Ishikawa (cell line): ENCODE data around the gene MYO7B.

ENCODE experiments used
- CEBPB ChIP-seq: IDR thresholded peaks from 2 replicates; pipeline ENCODE4 v1.6.1; 2012
- CREB1 ChIP-seq: IDR thresholded peaks from 2 replicates; pipeline ENCODE4 v1.6.1; 2012; ENCODE audit warnings: low read depth
- EGR1 ChIP-seq: IDR thresholded peaks from 2 replicates; pipeline ENCODE4 v1.6.1; 2012
- EP300 ChIP-seq: IDR thresholded peaks from 2 replicates; pipeline ENCODE4 v1.6.1; 2012; ENCODE audit warnings: borderline replicate concordance
- FOXM1 ChIP-seq: IDR thresholded peaks from 2 replicates; pipeline ENCODE4 v1.6.1; 2012; ENCODE audit warnings: low read depth, borderline replicate concordance
- MAX ChIP-seq: IDR thresholded peaks from 2 replicates; pipeline ENCODE4 v1.6.1; 2012
- NFIC ChIP-seq: IDR thresholded peaks from 2 replicates; pipeline ENCODE4 v1.6.1; 2012
- RAD21 ChIP-seq: IDR thresholded peaks from 2 replicates; pipeline ENCODE4 v1.6.1; 2012; ENCODE audit warnings: low read depth
- REST ChIP-seq: IDR thresholded peaks from 2 replicates; pipeline ENCODE4 v1.6.1; 2012; ENCODE audit warnings: low read depth, mild to moderate bottlenecking
- TAF1 ChIP-seq: IDR thresholded peaks from 2 replicates; pipeline ENCODE4 v1.6.1; 2012; ENCODE audit warnings: low read depth, mild to moderate bottlenecking
- TCF12 ChIP-seq: IDR thresholded peaks from 2 replicates; pipeline ENCODE4 v1.6.1; 2012; ENCODE audit warnings: low read depth
- TEAD4 ChIP-seq: IDR thresholded peaks from 2 replicates; pipeline ENCODE4 v1.6.1; 2012
- USF1 ChIP-seq: IDR thresholded peaks from 2 replicates; pipeline ENCODE4 v1.6.1; 2012
- YY1 ChIP-seq: IDR thresholded peaks from 2 replicates; pipeline ENCODE4 v1.6.1; 2012; ENCODE audit warnings: low read depth
- ZBTB7A ChIP-seq: IDR thresholded peaks from 2 replicates; pipeline ENCODE4 v1.6.1; 2012; ENCODE audit warnings: low read depth

The MYO7B gene

GRCh38 chr2:127624756-127625571 is 89.5 kb downstream of the MYO7B start:
- TF ChIP-seq RAD21, result no peak
- TF ChIP-seq USF1, result no peak
- TF ChIP-seq EGR1, result no peak
- no peak for TF ChIP-seq NFIC
- no peak for TF ChIP-seq ZBTB7A
- no peak for TF ChIP-seq TEAD4

- TF ChIP-seq TEAD4, result no peak
- TF ChIP-seq TAF1, result no peak
- no peak for TF ChIP-seq RAD21
- no peak for TF ChIP-seq CEBPB
- no peak for TF ChIP-seq MAX
- no peak for TF ChIP-seq REST
- TF ChIP-seq ZBTB7A, result no peak
- no peak for TF ChIP-seq TCF12
- TF ChIP-seq USF1, result no peak
- TF ChIP-seq YY1, result no peak
- no peak for TF ChIP-seq EP300
- TF ChIP-seq CREB1, result no peak
Measured at GRCh38 chr2:127625572-127625951, 90.1 kb downstream of the MYO7B start.

- no peak for TF ChIP-seq TAF1
- TF ChIP-seq REST, result no peak
- TF ChIP-seq YY1, result no peak
- TF ChIP-seq MAX, result no peak
Measured at GRCh38 chr2:127626175-127626574, 90.7 kb downstream of the MYO7B start.

- no peak for TF ChIP-seq FOXM1
- TF ChIP-seq NFIC, result no peak
- TF ChIP-seq CEBPB, result no peak
- TF ChIP-seq TEAD4, result no peak
- no peak for TF ChIP-seq REST
- no peak for TF ChIP-seq EGR1
- no peak for TF ChIP-seq USF1
- no peak for TF ChIP-seq YY1
- no peak for TF ChIP-seq CREB1
- TF ChIP-seq RAD21, result no peak
- no peak for TF ChIP-seq ZBTB7A
- TF ChIP-seq EP300, result no peak
- no peak for TF ChIP-seq MAX
Measured at GRCh38 chr2:127626917-127627739, 91.6 kb downstream of the MYO7B start.
